HepG2 (cell line): ENCODE data around the gene ESYT2. TPM values are rescaled to one million over a fixed set of nuclear protein-coding genes. Genes with fewer than 3 reads are reported as not detected.

Experiments
- ATAC-seq: fragments of 200-7000 bp; cut with Tn5 transposase; 3 replicates; pipeline ENCODE4 v1.9.1; 2020; ENCODE audit warnings: mild to moderate bottlenecking, moderate library complexity
- BruUV-seq: library from RNA; stranded (reverse); fragments of 400-500 nt; replicated peaks from 2 replicates; lab custom pipeline; 2021; lab: Mats Ljungman, UMichigan
- CTCF ChIA-PET: fragments of 300-600 bp; formaldehyde crosslinking; extraction: SDS; loops from one replicate; lab custom pipeline; 2021; ENCODE audit warnings: low total read pairs, inconsistent platforms, low intra/inter-chr PET ratio; lab: Yijun Ruan, JAX
- POLR2A ChIA-PET: fragments of 350-600 bp; sonication (Branson Sonifier 250); formaldehyde crosslinking; loops from one replicate; lab custom pipeline; 2020; ENCODE audit warnings: antibody characterized with exemption, inconsistent platforms; lab: Yijun Ruan, JAX
- DNase-seq: peaks from one replicate; pipeline ENCODE4 v3.0.0-alpha.2; 2015; ENCODE audit warnings: low spot score
- FAIRE-seq: peaks from 3 replicates; lab custom pipeline; 2011; peaks lifted over from hg19 to GRCh38; lab: Jason Lieb, UNC
- H2AFZ ChIP-seq: one replicate; pipeline ENCODE4 v1.6.1; 2011; ENCODE audit warnings: low read length, inconsistent platforms
- H3K27ac ChIP-seq: fragments of 300-600 bp; 3 replicates; pipeline ENCODE4 v1.8.0; 2011; ENCODE audit warnings: mixed run types, mild to moderate bottlenecking, mixed read lengths, low read length, inconsistent platforms; ENCODE audit not compliant: insufficient read depth; ENCODE audit errors: extremely low read length
- H3K27me3 ChIP-seq, 2 experiments: fragments of 200-600 bp in 1 of 2; 2 replicates in 1 of 2; 3 replicates in 1 of 2; pipeline versions ENCODE4 v1.6.0 to v1.8.0; 2011; ENCODE audit warnings: low read length in 2 of 2, mild to moderate bottlenecking in 2 of 2, moderate library complexity in 2 of 2, inconsistent platforms in 1 of 2; ENCODE audit not compliant: insufficient read depth in 2 of 2, control insufficient read depth in 1 of 2
- H3K36me3 ChIP-seq, 2 experiments: fragments of 200-600 bp in 1 of 2; replicated peaks in 1 of 2; 2 replicates in 1 of 2; 3 replicates in 1 of 2; pipeline versions ENCODE4 v1.5.1 to v1.8.0; 2011; ENCODE audit warnings: low read length in 2 of 2, inconsistent platforms in 1 of 2; ENCODE audit not compliant: insufficient read depth in 2 of 2, control insufficient read depth in 1 of 2
- H3K4me1 ChIP-seq: 2 replicates; pipeline ENCODE4 v1.5.1; 2012; ENCODE audit warnings: low read length, inconsistent platforms; ENCODE audit not compliant: insufficient read depth
- H3K4me2 ChIP-seq: 2 replicates; pipeline ENCODE4 v1.6.0; 2011; ENCODE audit warnings: low read depth, low read length, inconsistent platforms
- H3K4me3 ChIP-seq, 3 experiments: fragments of 200-600 bp in 1 of 3; sonication (generic), shearing (Covaris generic) in 1 of 3; replicated peaks in 1 of 3; 2 replicates each; pipeline ENCODE4 v1.5.1; 2011 to 2016; ENCODE audit warnings: low read length in 3 of 3, inconsistent platforms in 2 of 3, low read depth in 2 of 3, mild to moderate bottlenecking in 2 of 3, control low read depth in 1 of 3, mixed read lengths in 1 of 3; ENCODE audit not compliant: insufficient read depth in 1 of 3
- H3K79me2 ChIP-seq: one replicate; pipeline ENCODE4 v1.6.1; 2011; ENCODE audit warnings: low read length, inconsistent platforms; ENCODE audit not compliant: insufficient read depth
- H3K9ac ChIP-seq: 2 replicates; pipeline ENCODE4 v1.6.0; 2011; ENCODE audit warnings: mild to moderate bottlenecking, low read depth, low read length, inconsistent platforms; ENCODE audit not compliant: insufficient read depth
- H3K9me3 ChIP-seq: 2 replicates; pipeline ENCODE4 v1.5.1; 2012; ENCODE audit warnings: mild to moderate bottlenecking, low read length
- H4K20me1 ChIP-seq: 2 replicates; pipeline ENCODE4 v1.6.0; 2011; ENCODE audit warnings: inconsistent platforms, mild to moderate bottlenecking, low read length, moderate library complexity; ENCODE audit not compliant: insufficient read depth
- HOMEZ ChIP-seq: IDR thresholded peaks from 2 replicates; pipeline ENCODE4 v1.6.1; 2016; ENCODE audit warnings: low read depth
- ONECUT2 ChIP-seq: sonication (generic); formaldehyde crosslinking; IDR thresholded peaks from 2 replicates; pipeline ENCODE4 v1.4.0; 2020; ENCODE audit warnings: missing genetic modification reagents
- ZBTB42 ChIP-seq: sonication (generic); formaldehyde crosslinking; IDR thresholded peaks from 2 replicates; pipeline ENCODE4 v1.5.0; 2020; ENCODE audit warnings: mild to moderate bottlenecking, missing genetic modification reagents
- ZNF263 ChIP-seq: sonication (generic); formaldehyde crosslinking; IDR thresholded peaks from 2 replicates; pipeline ENCODE4 v1.4.0; 2020; ENCODE audit warnings: missing genetic modification reagents
- ZNF329 ChIP-seq: sonication (generic); formaldehyde crosslinking; IDR thresholded peaks from 2 replicates; pipeline ENCODE4 v1.9.0; 2021; ENCODE audit warnings: low read depth, mild to moderate bottlenecking, missing genetic modification reagents
- ZNF34 ChIP-seq: sonication (generic); formaldehyde crosslinking; IDR thresholded peaks from 2 replicates; pipeline ENCODE4 v1.4.0; 2020; ENCODE audit warnings: mild to moderate bottlenecking, missing genetic modification reagents, borderline replicate concordance
- ZNF646 ChIP-seq: sonication (generic); formaldehyde crosslinking; IDR thresholded peaks from 2 replicates; pipeline ENCODE4 v1.9.0; 2021; ENCODE audit warnings: mild to moderate bottlenecking, missing genetic modification reagents
- WGBS: methylation state at CpG from one replicate; pipeline ENCODE4 v1.1.6; 2017; ENCODE audit warnings: low lambda C conversion rate; 5-methylcytosine and 5-hydroxymethylcytosine counted together
- in situ Hi-C: cut with HindIII; loops from 2 replicates; pipeline ENCODE4 v1.10.0; 2017; ENCODE audit warnings: low pct_unique_long_range_greater_than_20kb; ENCODE audit not compliant: extremely low pct_ligation_motif_present
- intact Hi-C: fragments of 100-400 bp; cut with micrococcal nuclease; formaldehyde crosslinking; loops from one replicate; pipeline ENCODE4 v1.10.0; 2022; ENCODE audit not compliant: unreplicated experiment
- polyA plus RNA-seq, 8 experiments: library from polyadenylated mRNA; depleted of rRNA in 3 of 8; stranded (reverse) in 7 of 8; unstranded in 1 of 8; fragments of >200 nt; fragmentation: Illumina TruSeq in 4 of 8; extraction: Trizol in 4 of 8; gene quantifications; 2 replicates each; pipeline versions ENCODE4 v1.2.1 to v1.2.3, GENCODE V29; 2011 to 2016; ENCODE audit warnings: low read depth in 4 of 8, missing spikeins in 1 of 8, mixed read lengths in 1 of 8; ENCODE audit not compliant: insufficient read depth in 1 of 8
- total RNA-seq, 5 experiments: library from RNA; depleted of rRNA; stranded (reverse); fragments of >200 nt; fragmentation: Illumina TruSeq; extraction: Trizol; gene quantifications; 2 replicates each; pipeline ENCODE4 v1.2.3, GENCODE V29; 2016; ENCODE audit warnings: low read depth in 1 of 5
- TF ChIP-seq, protein P1 (sequence below): sonication (generic); formaldehyde crosslinking; IDR thresholded peaks from 2 replicates; pipeline ENCODE4 v1.5.1; 2020; ENCODE audit warnings: missing genetic modification reagents, mild to moderate bottlenecking, borderline replicate concordance
- TF ChIP-seq, protein P2 (sequence below): sonication (generic); formaldehyde crosslinking; IDR thresholded peaks from 2 replicates; pipeline ENCODE4 v1.5.1; 2020; ENCODE audit warnings: missing genetic modification reagents, mild to moderate bottlenecking, borderline replicate concordance

Gene ESYT2
- total and polyA plus RNA-seq, 2 of the 13 experiments (the other 11 are each of a cell fraction or from before 2014, with no cell fraction given), result 28.5 to 37.3 TPM

DNA sequence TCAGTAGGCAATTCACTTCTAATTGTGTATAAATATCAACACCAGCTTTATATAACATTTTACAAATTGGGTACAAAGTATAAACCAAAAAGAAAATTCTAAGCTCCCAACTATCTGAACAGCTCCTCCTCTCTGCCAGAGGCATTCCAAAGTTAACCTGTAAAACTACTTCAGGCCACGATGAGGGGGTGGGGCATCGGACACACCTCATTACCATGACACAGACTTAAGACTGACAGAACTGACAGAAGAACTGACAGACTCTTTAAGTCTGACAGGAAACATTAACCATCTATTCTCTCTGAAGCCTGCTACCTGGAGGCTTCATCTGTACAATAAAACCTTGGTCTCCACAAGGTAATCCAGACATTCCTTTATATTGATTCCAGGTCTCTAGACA lies 12.3 kb downstream of the ESYT2 start (continued):
- no peak for TF ChIP-seq HOMEZ (CRISPR knock-in tag)
- TF ChIP-seq, all 625 proteins: peak for 0

DNA sequence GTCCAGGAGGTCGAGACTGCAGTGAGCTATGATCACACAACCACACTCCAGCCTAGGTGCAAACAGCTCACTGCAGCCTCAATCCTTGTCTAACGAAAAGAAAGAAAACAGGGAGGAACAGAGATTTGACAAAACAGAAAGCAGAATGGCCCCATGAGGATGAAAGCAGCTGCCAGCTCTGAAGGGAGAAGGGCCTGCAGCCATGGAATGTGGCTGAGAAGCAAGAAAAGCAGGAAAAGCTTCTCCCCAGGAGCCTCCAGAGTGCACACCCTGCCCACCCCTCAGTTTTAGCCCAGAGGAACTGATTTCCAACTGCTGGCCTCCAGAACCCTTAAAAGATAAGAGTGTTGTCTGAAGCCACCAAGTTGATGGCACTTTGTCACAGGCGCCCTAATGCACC lies 13.0 kb downstream of the ESYT2 start:
- CTCF ChIA-PET, result no interaction called here
- peaks cover 82% of the 10 kb centered on the region for H3K4me1 ChIP-seq
- peaks cover 86% of the 10 kb centered on the region for H3K79me2 ChIP-seq
- POLR2A ChIA-PET, result interaction anchor here (0.9 to 3.1 kb wide), 2 partner anchors 34 to 111 kb away, joined by 3 to 34 read pairs; no protein-coding TSS in a partner anchor
- H4K20me1 ChIP-seq, result peaks cover 8% of the 10 kb centered on the region
- no peaks in the 10 kb centered on the region for H3K27me3 ChIP-seq
- no peak overlapping the region for H3K4me3 ChIP-seq
- no peak for ATAC-seq
- H3K9me3 ChIP-seq, result no peaks in the 10 kb centered on the region
- no peak overlapping the region for H3K27ac ChIP-seq
- H2AFZ ChIP-seq, result no peak overlapping the region
- intact Hi-C loops (loop anchor here (5.0 to 10.0 kb wide), 3 partner anchors 41 to 161 kb away; partner anchors contain the start of genes DYNC2I1 and NCAPG2), in situ Hi-C loops (no loop called here)
- TF ChIP-seq ZNF34 (CRISPR knock-in tag), result no peak
- TF ChIP-seq, protein P1, sequence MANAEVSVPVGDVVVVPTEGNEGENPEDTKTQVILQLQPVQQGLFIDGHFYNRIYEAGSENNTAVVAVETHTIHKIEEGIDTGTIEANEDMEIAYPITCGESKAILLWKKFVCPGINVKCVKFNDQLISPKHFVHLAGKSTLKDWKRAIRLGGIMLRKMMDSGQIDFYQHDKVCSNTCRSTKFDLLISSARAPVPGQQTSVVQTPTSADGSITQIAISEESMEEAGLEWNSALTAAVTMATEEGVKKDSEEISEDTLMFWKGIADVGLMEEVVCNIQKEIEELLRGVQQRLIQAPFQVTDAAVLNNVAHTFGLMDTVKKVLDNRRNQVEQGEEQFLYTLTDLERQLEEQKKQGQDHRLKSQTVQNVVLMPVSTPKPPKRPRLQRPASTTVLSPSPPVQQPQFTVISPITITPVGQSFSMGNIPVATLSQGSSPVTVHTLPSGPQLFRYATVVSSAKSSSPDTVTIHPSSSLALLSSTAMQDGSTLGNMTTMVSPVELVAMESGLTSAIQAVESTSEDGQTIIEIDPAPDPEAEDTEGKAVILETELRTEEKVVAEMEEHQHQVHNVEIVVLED, result no peak
- TF ChIP-seq ZNF329 (CRISPR knock-in tag), result no peak
- TF ChIP-seq, protein P2, sequence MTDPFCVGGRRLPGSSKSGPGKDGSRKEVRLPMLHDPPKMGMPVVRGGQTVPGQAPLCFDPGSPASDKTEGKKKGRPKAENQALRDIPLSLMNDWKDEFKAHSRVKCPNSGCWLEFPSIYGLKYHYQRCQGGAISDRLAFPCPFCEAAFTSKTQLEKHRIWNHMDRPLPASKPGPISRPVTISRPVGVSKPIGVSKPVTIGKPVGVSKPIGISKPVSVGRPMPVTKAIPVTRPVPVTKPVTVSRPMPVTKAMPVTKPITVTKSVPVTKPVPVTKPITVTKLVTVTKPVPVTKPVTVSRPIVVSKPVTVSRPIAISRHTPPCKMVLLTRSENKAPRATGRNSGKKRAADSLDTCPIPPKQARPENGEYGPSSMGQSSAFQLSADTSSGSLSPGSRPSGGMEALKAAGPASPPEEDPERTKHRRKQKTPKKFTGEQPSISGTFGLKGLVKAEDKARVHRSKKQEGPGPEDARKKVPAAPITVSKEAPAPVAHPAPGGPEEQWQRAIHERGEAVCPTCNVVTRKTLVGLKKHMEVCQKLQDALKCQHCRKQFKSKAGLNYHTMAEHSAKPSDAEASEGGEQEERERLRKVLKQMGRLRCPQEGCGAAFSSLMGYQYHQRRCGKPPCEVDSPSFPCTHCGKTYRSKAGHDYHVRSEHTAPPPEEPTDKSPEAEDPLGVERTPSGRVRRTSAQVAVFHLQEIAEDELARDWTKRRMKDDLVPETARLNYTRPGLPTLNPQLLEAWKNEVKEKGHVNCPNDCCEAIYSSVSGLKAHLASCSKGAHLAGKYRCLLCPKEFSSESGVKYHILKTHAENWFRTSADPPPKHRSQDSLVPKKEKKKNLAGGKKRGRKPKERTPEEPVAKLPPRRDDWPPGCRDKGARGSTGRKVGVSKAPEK (CRISPR knock-in tag), result no peak
- TF ChIP-seq ZNF646 (CRISPR knock-in tag), result no peak
- TF ChIP-seq ZNF263, result no peak
- TF ChIP-seq ONECUT2, result no peak
- TF ChIP-seq ZBTB42 (CRISPR knock-in tag), result no peak
- peaks cover 0 to 5% of the 10 kb centered on the region in 2 experiments; a peak in 2 of 5 replicates for H3K36me3 ChIP-seq
- DNase-seq, result no peak
- no peak for FAIRE-seq
- 92% methylated on average over 3 of the region's 3 CpGs for WGBS
- no TSS peak for BruUV-seq
- H3K9ac ChIP-seq, result no peak overlapping the region
- no peak overlapping the region for H3K4me2 ChIP-seq
